IPS DF 6.9 (cell line): ENCODE data around the gene LRP5.

Experiments
- DNase-seq: peaks from one replicate; pipeline ENCODE4 v3.0.0-alpha.2; 2013; ENCODE audit warnings: low read depth, low spot score
- H3K27ac ChIP-seq: one replicate; pipeline ENCODE4 v1.5.1; 2013; ENCODE audit warnings: low read length, control low read depth
- H3K27me3 ChIP-seq: 2 replicates; pipeline ENCODE4 v1.6.1; 2013; ENCODE audit warnings: mild to moderate bottlenecking, low read length; ENCODE audit not compliant: control insufficient read depth, insufficient read depth
- H3K36me3 ChIP-seq: 2 replicates; pipeline ENCODE4 v1.6.1; 2013; ENCODE audit warnings: low read length; ENCODE audit not compliant: control insufficient read depth, insufficient read depth
- H3K4me1 ChIP-seq: 2 replicates; pipeline ENCODE4 v1.6.1; 2013; ENCODE audit warnings: low read length; ENCODE audit not compliant: control insufficient read depth, insufficient read depth
- H3K4me3 ChIP-seq: 2 replicates; pipeline ENCODE4 v1.5.1; 2013; ENCODE audit warnings: mild to moderate bottlenecking, low read length
- H3K9me3 ChIP-seq: 2 replicates; pipeline ENCODE4 v1.6.1; 2013; ENCODE audit warnings: low read length, inconsistent platforms; ENCODE audit not compliant: control insufficient read depth, insufficient read depth
- WGBS: extraction: QIAGEN DNeasy Blood & Tissue Kit; methylation state at CpG from one replicate; pipeline ENCODE4 v1.1.7; 2013; ENCODE audit warnings: mixed read lengths, missing lambda C conversion rate; ENCODE audit not compliant: insufficient read length, insufficient coverage; 5-methylcytosine and 5-hydroxymethylcytosine counted together

LRP5 gene

DNA sequence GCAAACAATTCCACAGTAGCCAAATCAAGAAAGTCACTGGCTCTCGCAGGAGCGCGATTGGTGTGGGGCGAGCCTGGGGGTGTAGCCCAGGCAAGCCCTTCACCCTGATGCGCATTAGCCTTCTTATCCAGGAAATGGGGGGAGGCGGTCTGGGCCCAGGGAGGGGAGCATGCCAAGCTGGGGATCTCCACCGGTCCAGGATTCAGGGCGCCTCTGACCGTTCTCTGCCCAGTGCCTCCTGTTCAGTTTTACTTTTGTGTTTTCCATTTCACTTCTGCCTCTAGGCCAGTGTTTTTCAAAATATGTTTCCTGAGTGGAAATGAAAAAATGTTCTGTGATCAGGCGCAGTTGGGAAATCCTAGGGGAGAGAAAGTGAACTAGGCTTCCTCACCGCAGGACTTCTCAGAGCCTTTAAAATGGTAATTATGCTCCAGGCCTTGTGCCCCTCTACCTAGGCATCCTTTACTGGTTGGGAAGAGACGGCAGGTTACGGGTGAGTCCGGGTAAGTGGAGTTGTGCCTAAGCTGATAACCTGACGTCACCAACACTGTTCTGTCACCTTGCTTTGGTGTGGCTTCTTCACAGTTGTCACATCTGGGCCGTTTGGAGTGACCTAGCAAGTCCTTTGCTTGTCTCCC is 18.4 kb downstream of the LRP5 start:
- no peak overlapping the region for H3K27ac ChIP-seq
- no peaks in the 10 kb centered on the region for H3K9me3 ChIP-seq
- H3K27me3 ChIP-seq = no peaks in the 10 kb centered on the region
- H3K4me1 ChIP-seq = peaks cover 21% of the 10 kb centered on the region
- WGBS = no CpG with 5 or more reads among the region's 16 CpGs
- no peak for DNase-seq
- no peaks in the 10 kb centered on the region for H3K36me3 ChIP-seq
- no peak overlapping the region for H3K4me3 ChIP-seq

DNA sequence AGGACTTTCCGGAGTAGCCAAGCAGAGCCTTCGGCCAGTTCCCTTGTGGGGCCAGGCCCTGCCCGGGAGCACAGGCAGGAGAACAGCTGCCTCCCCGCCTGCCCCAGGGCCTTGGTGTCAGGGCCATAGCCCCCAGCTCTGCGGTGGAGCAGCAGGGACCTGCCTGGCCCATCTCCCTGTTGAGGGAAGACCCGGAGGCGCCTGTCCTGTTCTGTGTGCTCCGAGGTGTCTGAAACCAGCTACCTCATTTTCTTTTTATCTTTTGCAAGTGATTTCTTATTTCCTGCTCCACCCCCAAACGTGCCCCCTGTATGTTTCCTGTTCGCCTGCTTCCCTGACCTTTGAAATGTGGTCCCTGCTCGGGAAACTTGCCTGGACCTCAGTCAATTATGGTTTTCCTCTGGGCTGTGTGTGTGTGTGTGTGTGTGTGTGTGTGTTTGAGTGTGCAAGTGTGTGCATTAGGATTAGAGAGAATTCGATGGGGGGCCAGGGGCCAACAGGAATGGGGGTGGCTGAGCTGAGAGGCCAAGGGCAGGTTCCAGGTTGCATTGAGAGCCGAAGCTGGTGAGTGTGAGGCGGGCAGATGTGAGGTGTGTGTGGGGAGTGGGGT is 19.1 kb downstream of the LRP5 start:
- Histone ChIP-seq H3K27me3 (no peaks in the 10 kb centered on the region), H3K27ac (no peak overlapping the region), H3K9me3 (no peaks in the 10 kb centered on the region), H3K4me1 (peaks cover 20% of the 10 kb centered on the region), H3K36me3 (no peaks in the 10 kb centered on the region), H3K4me3 (no peak overlapping the region)
- no CpG with 5 or more reads among the region's 14 CpGs for WGBS
- no peak for DNase-seq

DNA sequence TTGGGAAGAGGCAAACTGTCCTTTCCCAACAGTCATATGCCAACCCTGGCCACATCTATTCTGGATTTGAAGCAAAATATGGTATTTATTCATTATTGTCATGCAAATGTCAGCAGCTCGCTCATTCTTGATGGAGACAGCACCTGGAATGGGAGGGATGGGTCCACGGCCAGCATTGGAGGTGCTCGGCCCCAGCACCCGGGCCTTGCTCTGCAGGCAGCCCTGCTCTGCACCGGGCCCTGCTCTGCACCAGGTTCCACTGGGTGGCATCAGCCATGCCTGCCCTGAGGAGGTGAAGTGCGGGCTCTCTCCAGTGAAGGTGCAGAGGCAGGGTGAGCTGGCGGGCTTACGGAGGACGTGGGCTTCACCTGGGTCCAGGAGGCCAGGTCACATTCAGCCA is 19.8 kb downstream of the LRP5 start:
- H3K27me3 ChIP-seq = no peaks in the 10 kb centered on the region
- H3K4me1 ChIP-seq = peaks cover 17% of the 10 kb centered on the region
- WGBS = no CpG with 5 or more reads among the region's 9 CpGs
- H3K27ac ChIP-seq = no peak overlapping the region
- H3K9me3 ChIP-seq = no peaks in the 10 kb centered on the region
- H3K4me3 ChIP-seq = no peak overlapping the region
- no peaks in the 10 kb centered on the region for H3K36me3 ChIP-seq
- no peak for DNase-seq

DNA sequence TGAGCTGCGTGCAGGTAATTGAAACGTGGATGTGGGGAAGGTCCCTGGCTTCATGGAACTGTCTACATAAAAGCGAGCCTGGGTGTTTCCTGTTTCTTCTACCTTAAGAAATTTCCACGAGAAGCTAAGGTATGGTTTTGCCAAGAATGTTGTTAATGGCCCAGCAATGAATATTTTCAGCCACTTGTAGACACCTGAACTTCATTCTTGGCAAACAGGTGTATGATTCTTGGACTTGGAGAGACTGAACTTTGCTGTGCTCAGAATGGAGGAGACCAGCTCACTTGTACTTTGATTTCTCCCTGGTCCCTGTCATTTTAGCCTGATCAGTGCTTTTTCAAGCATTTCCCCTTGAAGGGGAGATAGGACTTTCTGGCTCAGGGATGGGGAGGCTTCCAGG is 20.8 kb downstream of the LRP5 start:
- peaks cover 13% of the 10 kb centered on the region for H3K4me1 ChIP-seq
- DNase-seq = no peak
- H3K27ac ChIP-seq = no peak overlapping the region
- H3K4me3 ChIP-seq = no peak overlapping the region
- no peaks in the 10 kb centered on the region for H3K27me3 ChIP-seq
- WGBS = no CpG with 5 or more reads among the region's 4 CpGs
- H3K9me3 ChIP-seq = no peaks in the 10 kb centered on the region
- H3K36me3 ChIP-seq = no peaks in the 10 kb centered on the region

DNA sequence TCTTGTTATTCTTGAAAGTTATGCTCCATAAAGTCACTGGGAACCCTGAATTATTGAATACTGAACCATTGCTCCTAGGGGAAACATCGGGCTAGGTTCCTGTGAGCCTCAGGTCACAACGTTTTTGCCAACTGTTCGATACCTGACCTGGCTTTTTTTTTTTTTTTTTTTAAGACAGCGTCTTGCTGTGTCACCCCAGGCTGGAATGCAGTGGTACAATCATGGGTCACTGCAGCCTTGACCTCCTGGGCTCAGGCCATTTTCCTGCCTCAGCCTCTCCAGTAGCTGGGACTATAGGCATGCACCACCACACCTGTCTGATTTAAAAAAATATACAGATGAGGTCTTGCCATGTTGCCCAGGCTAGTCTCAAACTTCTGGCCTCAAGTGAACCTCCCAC is 22.5 kb downstream of the LRP5 start:
- WGBS = no CpG with 5 or more reads among the region's 4 CpGs

DNA sequence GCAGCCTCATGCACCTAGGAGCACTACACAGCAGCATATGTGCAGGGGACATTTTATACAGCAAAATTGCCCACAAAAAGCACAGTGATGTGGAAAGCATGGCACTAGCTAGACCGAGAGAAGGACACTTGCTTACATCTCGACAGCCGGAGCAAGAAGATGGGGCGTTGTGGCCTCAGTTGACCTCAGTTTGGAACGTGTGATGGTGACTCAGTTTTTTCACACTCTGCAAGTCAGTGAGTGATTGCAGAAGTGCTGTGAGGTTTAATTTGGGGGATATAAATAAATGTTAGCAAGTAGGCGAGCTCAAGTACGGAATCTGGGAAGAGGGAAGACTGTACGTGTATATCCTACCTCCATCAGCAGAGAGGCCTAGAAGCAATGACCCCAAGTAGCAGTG is 23.3 kb downstream of the LRP5 start:
- Histone ChIP-seq H3K4me3 (no peak overlapping the region), H3K27ac (no peak overlapping the region), H3K36me3 (no peaks in the 10 kb centered on the region), H3K27me3 (no peaks in the 10 kb centered on the region), H3K4me1 (peaks cover 4% of the 10 kb centered on the region), H3K9me3 (no peaks in the 10 kb centered on the region)
- WGBS = 100% methylated on average over 1 of the region's 8 CpGs
- DNase-seq = no peak

More for the DNA sequence above, 22.5 kb downstream of the LRP5 start:
- Histone ChIP-seq H3K4me3 (no peak overlapping the region), H3K36me3 (no peaks in the 10 kb centered on the region), H3K27me3 (no peaks in the 10 kb centered on the region), H3K9me3 (no peaks in the 10 kb centered on the region), H3K27ac (no peak overlapping the region), H3K4me1 (peaks cover 8% of the 10 kb centered on the region)
- DNase-seq = no peak

DNA sequence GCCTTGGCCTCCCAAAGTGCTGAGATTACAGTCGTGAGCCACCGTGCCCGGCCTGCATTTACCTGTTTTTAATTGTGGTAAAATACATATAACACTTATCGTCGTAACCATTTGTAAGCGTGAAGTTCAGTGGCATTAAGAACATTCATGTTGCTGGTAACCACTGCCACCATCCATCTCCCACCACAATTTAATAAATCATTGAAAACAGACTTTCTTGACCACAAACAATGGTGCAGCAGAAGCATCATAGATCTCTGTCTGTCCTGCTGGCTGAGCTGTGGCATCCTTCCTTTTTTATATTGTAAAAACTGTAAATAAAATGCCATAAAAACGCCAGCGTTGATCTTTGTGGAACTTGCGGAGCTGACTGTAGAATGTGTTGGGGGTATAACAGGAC is 24.3 kb downstream of the LRP5 start:
- H3K9me3 ChIP-seq = no peaks in the 10 kb centered on the region
- no peaks in the 10 kb centered on the region for H3K27me3 ChIP-seq
- no CpG with 5 or more reads among the region's 9 CpGs for WGBS
- no peak overlapping the region for H3K4me3 ChIP-seq
- no peaks in the 10 kb centered on the region for H3K36me3 ChIP-seq
- no peak overlapping the region for H3K27ac ChIP-seq
- H3K4me1 ChIP-seq = peaks cover 9% of the 10 kb centered on the region
- DNase-seq = no peak

DNA sequence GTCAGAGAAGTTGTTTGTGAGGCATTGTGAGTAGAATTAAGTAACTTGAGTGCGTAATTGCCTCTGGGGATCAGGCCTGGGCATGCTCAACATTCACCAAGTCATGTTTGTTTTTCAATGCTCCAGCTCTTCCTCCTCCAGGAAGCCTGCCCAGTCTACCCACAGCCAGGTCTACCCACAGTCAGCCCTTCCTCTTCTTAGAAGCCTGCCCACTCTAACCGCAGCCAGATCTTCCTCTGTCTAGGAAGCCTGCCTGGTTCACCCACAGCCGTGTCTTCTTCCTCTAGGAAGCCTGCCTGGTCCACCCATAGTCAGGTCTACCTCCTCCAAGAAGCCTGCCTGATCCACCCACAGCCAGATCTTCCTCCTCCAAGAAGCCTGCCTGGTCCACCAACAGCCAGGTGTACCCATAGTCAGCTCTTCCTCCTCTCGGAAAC is 25.0 kb downstream of the LRP5 start:
- Histone ChIP-seq H3K27me3 (no peaks in the 10 kb centered on the region), H3K4me3 (no peak overlapping the region), H3K9me3 (no peaks in the 10 kb centered on the region), H3K27ac (no peak overlapping the region), H3K4me1 (peaks cover 10% of the 10 kb centered on the region), H3K36me3 (no peaks in the 10 kb centered on the region)
- DNase-seq = no peak
- no CpG with 5 or more reads among the region's 4 CpGs for WGBS

DNA sequence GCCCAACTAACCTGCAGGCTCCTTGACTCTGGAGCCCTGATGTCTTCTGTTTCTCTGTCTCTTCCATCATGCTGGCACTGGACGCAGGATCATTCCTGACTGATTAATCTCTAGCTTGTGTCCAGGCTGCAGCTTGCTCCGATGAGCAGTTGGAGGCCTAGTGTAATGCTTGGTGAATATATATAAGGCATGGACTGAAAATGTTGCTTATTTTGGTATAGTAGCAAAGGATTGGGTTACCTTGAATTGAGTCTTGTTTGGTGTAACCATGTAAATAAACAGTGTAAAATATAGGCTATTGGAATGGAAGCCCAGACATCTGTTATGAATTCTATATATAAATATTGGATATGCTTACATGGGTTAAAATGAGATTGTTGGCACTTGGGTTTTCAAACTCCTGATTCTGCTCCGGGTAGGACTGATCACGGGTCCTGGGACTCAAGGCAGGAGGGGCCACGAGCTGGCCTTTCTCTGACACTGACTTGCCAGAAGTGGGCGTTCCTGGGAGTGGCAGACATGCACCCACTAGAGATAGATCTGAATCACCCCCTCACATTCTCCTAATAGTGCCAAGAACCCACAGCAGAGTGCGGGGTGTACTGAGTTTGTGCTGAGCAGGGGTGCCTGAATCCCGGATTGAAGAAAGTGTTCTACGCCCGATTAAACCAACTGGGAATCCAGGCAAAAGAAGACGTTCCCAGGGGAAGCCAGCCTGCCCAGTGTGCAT is 25.8 kb downstream of the LRP5 start:
- H3K27ac ChIP-seq = no peak overlapping the region
- peaks cover 14% of the 10 kb centered on the region for H3K4me1 ChIP-seq
- DNase-seq = no peak
- H3K9me3 ChIP-seq = no peaks in the 10 kb centered on the region
- no peaks in the 10 kb centered on the region for H3K27me3 ChIP-seq
- no peak overlapping the region for H3K4me3 ChIP-seq
- H3K36me3 ChIP-seq = no peaks in the 10 kb centered on the region
- WGBS = no CpG with 5 or more reads among the region's 11 CpGs

DNA sequence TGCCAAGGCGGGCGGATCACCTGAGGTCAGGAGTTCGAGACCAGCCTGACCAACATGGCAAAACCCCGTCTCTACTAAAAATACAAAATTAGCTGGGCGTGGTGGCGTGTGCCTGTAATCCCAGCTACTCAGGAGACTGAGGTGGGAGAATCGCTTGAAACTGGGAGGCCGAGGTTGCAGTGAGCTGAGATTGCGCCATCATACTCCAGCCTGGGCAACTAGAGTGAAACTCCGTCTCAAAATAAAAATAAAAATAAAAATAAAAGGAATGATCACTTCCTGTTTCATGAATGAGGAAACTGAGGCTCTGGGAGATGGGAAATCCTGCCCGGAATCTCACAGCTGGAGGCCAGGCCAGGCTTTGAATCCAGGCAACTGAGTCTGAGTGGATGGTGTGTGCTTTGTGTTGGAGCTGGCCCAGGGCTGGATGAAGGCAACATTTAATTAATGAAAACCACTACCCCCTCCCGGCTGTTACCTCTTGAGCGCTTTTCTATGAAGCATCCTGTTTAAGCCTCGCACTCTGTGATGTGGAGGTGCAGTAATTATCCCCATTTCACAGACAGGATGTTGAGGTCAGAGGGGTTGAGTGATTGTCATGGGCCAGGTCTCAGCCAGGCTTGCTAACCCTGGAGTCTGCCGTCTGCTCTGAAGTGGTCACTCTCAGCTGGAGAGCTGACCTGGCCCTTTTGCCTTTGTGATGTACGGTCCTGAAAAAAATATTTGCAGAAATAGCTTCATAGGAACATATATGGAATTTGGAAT is 27.8 kb downstream of the LRP5 start:
- no peaks in the 10 kb centered on the region for H3K9me3 ChIP-seq
- H3K4me1 ChIP-seq = peaks cover 20% of the 10 kb centered on the region
- WGBS = no CpG with 5 or more reads among the region's 16 CpGs
- H3K4me3 ChIP-seq = no peak overlapping the region
- no peak overlapping the region for H3K27ac ChIP-seq
- H3K27me3 ChIP-seq = no peaks in the 10 kb centered on the region
- DNase-seq = no peak
- H3K36me3 ChIP-seq = 0 out of 2 replicates have a peak, but pooled peaks cover 3% of the 10 kb centered on the region
